Effector memory CD4-positive, alpha-beta T cell (primary cell): ENCODE results near the gene SIPA1.
"Not testable (repeated sequence)": the region's sequence is repeated elsewhere in the genome, so short reads cannot be mapped to it uniquely, and the experiment has no call there.

Experiments used
- DNase-seq, 3 donors: peaks; one replicate each; pipeline ENCODE4 v3.0.0-alpha.2; 2020
- H3K27ac ChIP-seq: 2 replicates; pipeline ENCODE4 v1.7.0; 2013; ENCODE audit warnings: mild to moderate bottlenecking, low read length, moderate library complexity; ENCODE audit not compliant: insufficient read depth, poor library complexity, severe bottlenecking
- H3K27me3 ChIP-seq: replicated peaks from 2 replicates; pipeline ENCODE4 v1.7.0; 2013; ENCODE audit warnings: mild to moderate bottlenecking, low read length; ENCODE audit not compliant: insufficient read depth, control insufficient read depth, poor library complexity, severe bottlenecking
- H3K36me3 ChIP-seq: 2 replicates; pipeline ENCODE4 v1.7.0; 2013; ENCODE audit warnings: mild to moderate bottlenecking, low read length, moderate library complexity; ENCODE audit not compliant: control insufficient read depth, insufficient read depth
- H3K4me1 ChIP-seq: 2 replicates; pipeline ENCODE4 v1.7.0; 2013; ENCODE audit warnings: low read length, mild to moderate bottlenecking; ENCODE audit not compliant: control insufficient read depth, insufficient read depth, poor library complexity, severe bottlenecking
- H3K4me3 ChIP-seq: 2 replicates; pipeline ENCODE4 v1.7.0; 2013; ENCODE audit warnings: low read length, low read depth, mild to moderate bottlenecking; ENCODE audit not compliant: insufficient read depth, poor library complexity, severe bottlenecking
- H3K9me3 ChIP-seq: 2 replicates; pipeline ENCODE4 v1.7.0; 2013; ENCODE audit warnings: mild to moderate bottlenecking, low read length, moderate library complexity; ENCODE audit not compliant: control insufficient read depth

The SIPA1 gene

GRCh38 chr11:65634905-65635731, 2.8 kb upstream of the SIPA1 start:
- no peak for DNase-seq
- no peaks in the 10 kb centered on the region for H3K27me3 ChIP-seq
- no peaks in the 10 kb centered on the region for H3K9me3 ChIP-seq
- H3K27ac ChIP-seq, result no peak overlapping the region
- H3K4me3 ChIP-seq, result no peak overlapping the region
- H3K36me3 ChIP-seq, result peaks cover 41% of the 10 kb centered on the region
- peaks cover 36% of the 10 kb centered on the region for H3K4me1 ChIP-seq

- Histone ChIP-seq H3K36me3 (peaks cover 28% of the 10 kb centered on the region), H3K4me3 (no peak overlapping the region), H3K4me1 (peaks cover 48% of the 10 kb centered on the region), H3K27me3 (no peaks in the 10 kb centered on the region), H3K27ac (no peak overlapping the region), H3K9me3 (no peaks in the 10 kb centered on the region)
- no peak for DNase-seq
Observed at GRCh38 chr11:65636108-65637031, 1.5 kb upstream of the SIPA1 start.

- no peak for DNase-seq
- Histone ChIP-seq H3K27ac (peak overlapping the region; percentile 92), H3K4me1 (peaks cover 55% of the 10 kb centered on the region)
Observed at GRCh38 chr11:65637032-65637557, 806 bp upstream of the SIPA1 start.

GRCh38 chr11:65639228-65639597, 1.3 kb downstream of the SIPA1 start:
- peaks cover 45% of the 10 kb centered on the region for H3K4me1 ChIP-seq
- H3K9me3 ChIP-seq, H3K27me3 ChIP-seq, DNase-seq: not testable (repeated sequence)
- peak overlapping the region; percentile 92 for H3K27ac ChIP-seq
- peak overlapping the region; percentile 83 for H3K4me3 ChIP-seq
- peaks cover 48% of the 10 kb centered on the region for H3K36me3 ChIP-seq

More at GRCh38 chr11:65637032-65637557, 806 bp upstream of the SIPA1 start:
- Histone ChIP-seq H3K27me3 (no peaks in the 10 kb centered on the region), H3K4me3 (no peak overlapping the region), H3K9me3 (no peaks in the 10 kb centered on the region), H3K36me3 (peaks cover 34% of the 10 kb centered on the region)

GRCh38 chr11:65639623-65640482, 2.0 kb downstream of the SIPA1 start:
- Histone ChIP-seq H3K27ac (peak overlapping the region; percentile 92), H3K27me3 (no peaks in the 10 kb centered on the region), H3K4me1 (peaks cover 45% of the 10 kb centered on the region), H3K4me3 (peak overlapping the region; percentile 59), H3K36me3 (peaks cover 47% of the 10 kb centered on the region), H3K9me3 (no peaks in the 10 kb centered on the region)
- DNase-seq, result peak; percentile 68 to 82 (median 74)

- H3K9me3 ChIP-seq, result no peaks in the 10 kb centered on the region
- peak overlapping the region; percentile 92 for H3K27ac ChIP-seq
- H3K27me3 ChIP-seq, result no peaks in the 10 kb centered on the region
- DNase-seq, result no peak
- peak overlapping the region; percentile 59 for H3K4me3 ChIP-seq
- peaks cover 47% of the 10 kb centered on the region for H3K36me3 ChIP-seq
- peaks cover 45% of the 10 kb centered on the region for H3K4me1 ChIP-seq
Observed at GRCh38 chr11:65640483-65641296, 2.8 kb downstream of the SIPA1 start.

GRCh38 chr11:65641297-65642013, 3.6 kb downstream of the SIPA1 start:
- no peaks in the 10 kb centered on the region for H3K9me3 ChIP-seq
- H3K27ac ChIP-seq, result peak overlapping the region; percentile 92
- H3K36me3 ChIP-seq, result peaks cover 48% of the 10 kb centered on the region
- H3K27me3 ChIP-seq, result no peaks in the 10 kb centered on the region
- DNase-seq, result no peak
- peak overlapping the region; percentile 59 for H3K4me3 ChIP-seq
- peaks cover 45% of the 10 kb centered on the region for H3K4me1 ChIP-seq

- no peak for DNase-seq
- H3K36me3 ChIP-seq, result peaks cover 43% of the 10 kb centered on the region
- no peaks in the 10 kb centered on the region for H3K27me3 ChIP-seq
- peak overlapping the region; percentile 5 for H3K4me3 ChIP-seq
- peaks cover 45% of the 10 kb centered on the region for H3K4me1 ChIP-seq
- peak overlapping the region; percentile 92 for H3K27ac ChIP-seq
- H3K9me3 ChIP-seq, result no peaks in the 10 kb centered on the region
Observed at GRCh38 chr11:65642014-65642671, 4.2 kb downstream of the SIPA1 start.
